ENCODE measurements around the gene GSDME. TPM values are rescaled to one million over a fixed set of nuclear protein-coding genes. Genes with fewer than 3 reads are reported as not detected.

The GSDME gene
- total RNA-seq, 1 experiment from 2014 or later, result 5.5 TPM

DNA sequence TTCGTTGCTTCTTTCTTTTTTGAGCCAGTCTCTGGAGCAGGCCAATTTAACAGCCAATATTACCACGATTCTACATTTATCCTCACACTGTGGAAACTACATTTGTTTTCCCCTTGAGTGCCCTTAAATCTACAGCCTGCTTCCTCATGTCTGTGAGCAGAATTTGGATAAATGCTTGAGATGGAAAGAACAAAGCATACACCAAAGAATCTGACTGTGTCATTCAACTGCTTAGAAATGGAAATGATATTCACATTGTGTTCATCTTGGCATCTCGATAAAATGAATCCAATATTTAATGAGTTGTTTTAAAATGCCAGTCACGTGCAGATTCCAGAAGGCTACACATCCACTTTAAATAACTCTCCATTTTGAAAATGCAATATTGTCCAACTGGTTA is 41.0 kb upstream of the GSDME start:
- no peaks in the 10 kb centered on the region for H3K27me3 ChIP-seq (ENCODE audit: insufficient read depth, low read length)
- DNase-seq, result no peak
- no peak overlapping the region for H3K9ac ChIP-seq (ENCODE audit: extremely low read depth, insufficient read length, low read length)
- no peak overlapping the region for H3K27ac ChIP-seq (ENCODE audit: insufficient read length, low read depth, low read length)
- H4K8ac ChIP-seq (replicated peaks; ENCODE audit: insufficient read length, low read depth, low read length), result no peak overlapping the region
- H3K9me3 ChIP-seq (ENCODE audit: control insufficient read depth, low read depth, low read length), result no peaks in the 10 kb centered on the region
- H2AFZ ChIP-seq (ENCODE audit: low read length), result no peak overlapping the region
- no peak overlapping the region for H3K14ac ChIP-seq (ENCODE audit: insufficient read depth, low read length)
- H3K4me2 ChIP-seq (ENCODE audit: insufficient read depth, insufficient read length, low read length), result no peak overlapping the region
- no peak overlapping the region for H2AK5ac ChIP-seq (ENCODE audit: insufficient read length, low read length)
- no peak overlapping the region for H3T11ph ChIP-seq (ENCODE audit: low read length)
- no peaks in the 10 kb centered on the region for H3K79me2 ChIP-seq (ENCODE audit: insufficient read depth, low read length)
- TF ChIP-seq, protein P1, sequence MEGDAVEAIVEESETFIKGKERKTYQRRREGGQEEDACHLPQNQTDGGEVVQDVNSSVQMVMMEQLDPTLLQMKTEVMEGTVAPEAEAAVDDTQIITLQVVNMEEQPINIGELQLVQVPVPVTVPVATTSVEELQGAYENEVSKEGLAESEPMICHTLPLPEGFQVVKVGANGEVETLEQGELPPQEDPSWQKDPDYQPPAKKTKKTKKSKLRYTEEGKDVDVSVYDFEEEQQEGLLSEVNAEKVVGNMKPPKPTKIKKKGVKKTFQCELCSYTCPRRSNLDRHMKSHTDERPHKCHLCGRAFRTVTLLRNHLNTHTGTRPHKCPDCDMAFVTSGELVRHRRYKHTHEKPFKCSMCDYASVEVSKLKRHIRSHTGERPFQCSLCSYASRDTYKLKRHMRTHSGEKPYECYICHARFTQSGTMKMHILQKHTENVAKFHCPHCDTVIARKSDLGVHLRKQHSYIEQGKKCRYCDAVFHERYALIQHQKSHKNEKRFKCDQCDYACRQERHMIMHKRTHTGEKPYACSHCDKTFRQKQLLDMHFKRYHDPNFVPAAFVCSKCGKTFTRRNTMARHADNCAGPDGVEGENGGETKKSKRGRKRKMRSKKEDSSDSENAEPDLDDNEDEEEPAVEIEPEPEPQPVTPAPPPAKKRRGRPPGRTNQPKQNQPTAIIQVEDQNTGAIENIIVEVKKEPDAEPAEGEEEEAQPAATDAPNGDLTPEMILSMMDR (conservative IDR thresholded peaks at IDR 0.05), result no peak
- H3K56ac ChIP-seq (ENCODE audit: insufficient read length, low read depth, low read length), result no peak overlapping the region
- no peaks in the 10 kb centered on the region for H4K20me1 ChIP-seq (ENCODE audit: control insufficient read depth, insufficient read depth, insufficient read length)
- H2BK120ac ChIP-seq (ENCODE audit: low read depth, low read length, poor library complexity, severe bottlenecking), result no peak overlapping the region
- H3K18ac ChIP-seq (ENCODE audit: insufficient read length, low read depth, low read length), result no peak overlapping the region
- H3K23me2 ChIP-seq (ENCODE audit: insufficient read length, low read depth, low read length, poor library complexity, severe bottlenecking), result no peaks in the 10 kb centered on the region
- no peak overlapping the region for H2BK12ac ChIP-seq (ENCODE audit: insufficient read length, low read depth, low read length)
- H3K4me1 ChIP-seq (ENCODE audit: insufficient read depth, low read length), result no peaks in the 10 kb centered on the region; the same call in 1 of the 2 replicates
- H2BK5ac ChIP-seq (ENCODE audit: insufficient read length, low read length), result no peak overlapping the region
- peaks cover 0 to 4% of the 10 kb centered on the region in 2 experiments; a peak in 4 of 5 replicates for H3K9me3 Mint-ChIP-seq
- no peak overlapping the region for H2BK20ac ChIP-seq (ENCODE audit: low read depth, low read length, poor library complexity, severe bottlenecking)
- no CpG with 5 or more reads among the region's 4 CpGs for WGBS (ENCODE audit: extremely low coverage, insufficient read length, low lambda C conversion rate)
- no peak overlapping the region for H3K4me3 Mint-ChIP-seq
- H3K79me1 ChIP-seq (ENCODE audit: insufficient read depth, low read depth, low read length, poor library complexity, severe bottlenecking), result no peaks in the 10 kb centered on the region
- no peak overlapping the region for H2BK15ac ChIP-seq (ENCODE audit: low read depth, low read length)
- H3K4me1 Mint-ChIP-seq, result peaks cover 15 to 21% of the 10 kb centered on the region in 2 experiments
- H3K36me3 Mint-ChIP-seq (ENCODE audit: insufficient read depth in 1 of 3, low read depth in 3 of 3), result peaks cover 13 to 25% (median 16%) of the 10 kb centered on the region in 3 experiments
- no peaks in the 10 kb centered on the region for H3K27me3 Mint-ChIP-seq (ENCODE audit: low read depth)
- no peak overlapping the region for H3K4ac ChIP-seq (ENCODE audit: low read depth, low read length)
- no peak overlapping the region for H4K91ac ChIP-seq (ENCODE audit: insufficient read length, low read depth, low read length)
- no peak overlapping the region for H3K23ac ChIP-seq (ENCODE audit: insufficient read length, low read depth, low read length)
- H3K27ac Mint-ChIP-seq, result no peak overlapping the region
- no peak overlapping the region for H4K5ac ChIP-seq (ENCODE audit: insufficient read length, low read depth, low read length)

All from H9 (cell line).